ENCODE measurements around the gene LTV1.

GRCh38 chr6:143863771-143864170, 20.6 kb downstream of the LTV1 start:
- TF ChIP-seq, protein P1, sequence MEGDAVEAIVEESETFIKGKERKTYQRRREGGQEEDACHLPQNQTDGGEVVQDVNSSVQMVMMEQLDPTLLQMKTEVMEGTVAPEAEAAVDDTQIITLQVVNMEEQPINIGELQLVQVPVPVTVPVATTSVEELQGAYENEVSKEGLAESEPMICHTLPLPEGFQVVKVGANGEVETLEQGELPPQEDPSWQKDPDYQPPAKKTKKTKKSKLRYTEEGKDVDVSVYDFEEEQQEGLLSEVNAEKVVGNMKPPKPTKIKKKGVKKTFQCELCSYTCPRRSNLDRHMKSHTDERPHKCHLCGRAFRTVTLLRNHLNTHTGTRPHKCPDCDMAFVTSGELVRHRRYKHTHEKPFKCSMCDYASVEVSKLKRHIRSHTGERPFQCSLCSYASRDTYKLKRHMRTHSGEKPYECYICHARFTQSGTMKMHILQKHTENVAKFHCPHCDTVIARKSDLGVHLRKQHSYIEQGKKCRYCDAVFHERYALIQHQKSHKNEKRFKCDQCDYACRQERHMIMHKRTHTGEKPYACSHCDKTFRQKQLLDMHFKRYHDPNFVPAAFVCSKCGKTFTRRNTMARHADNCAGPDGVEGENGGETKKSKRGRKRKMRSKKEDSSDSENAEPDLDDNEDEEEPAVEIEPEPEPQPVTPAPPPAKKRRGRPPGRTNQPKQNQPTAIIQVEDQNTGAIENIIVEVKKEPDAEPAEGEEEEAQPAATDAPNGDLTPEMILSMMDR (IDR thresholded peaks at IDR 0.05): no peak
- no peak for TF ChIP-seq POLR2A (IDR thresholded peaks at IDR 0.05)
- TF ChIP-seq EP300 (IDR thresholded peaks at IDR 0.05): no peak

Data from ovary (tissue), 3 donors.